HFFc6 (cell line): Measurements from ENCODE around the gene PLA2G7. TPM values are rescaled to one million over a fixed set of nuclear protein-coding genes. Genes with fewer than 3 reads are reported as not detected.
"Not testable (repeated sequence)": the region's sequence is repeated elsewhere in the genome, so short reads cannot be mapped to it uniquely, and the experiment has no call there.

Experiments used
- DNase-seq: peaks from one replicate; pipeline ENCODE4 v3.0.0-alpha.2; 2018
- H3K27ac Mint-ChIP-seq: 2 replicates; pipeline ENCODE4 v1.8.0; 2020; ENCODE audit warnings: mild to moderate bottlenecking, mixed read lengths
- H3K27me3 Mint-ChIP-seq: 2 replicates; pipeline ENCODE4 v1.8.0; 2021; ENCODE audit warnings: mild to moderate bottlenecking, moderate library complexity, mixed read lengths; ENCODE audit not compliant: insufficient read depth
- H3K36me3 Mint-ChIP-seq: 2 replicates; pipeline ENCODE4 v1.8.0; 2021; ENCODE audit warnings: low read depth, mixed read lengths
- H3K4me1 Mint-ChIP-seq: 2 replicates; pipeline ENCODE4 v1.8.0; 2020; ENCODE audit warnings: low read depth, mixed read lengths
- H3K4me3 Mint-ChIP-seq: 2 replicates; pipeline ENCODE4 v1.8.0; 2020; ENCODE audit warnings: mild to moderate bottlenecking, moderate library complexity, mixed read lengths
- H3K9me3 Mint-ChIP-seq: 2 replicates; pipeline ENCODE4 v1.8.0; 2020; ENCODE audit warnings: mild to moderate bottlenecking, mixed read lengths
- CTCF ChIP-seq: fragments of 200-600 bp; sonication (generic); IDR thresholded peaks from 2 replicates; pipeline ENCODE4 v1.5.0; 2021; ENCODE audit warnings: antibody characterized with exemption, mild to moderate bottlenecking
- total RNA-seq, 6 experiments: library from RNA; stranded (reverse); fragmentation: NEBNext Ultra II Directional; extraction: Animal tissue kit (Norgen Biotek cat#: 25700); gene quantifications; 2 replicates in 1 of 6; 3 replicates in 5 of 6; pipeline ENCODE4 v1.2.3, GENCODE V29; 2021

PLA2G7 gene
- total RNA-seq, 6 experiments from 2014 or later: not detected

- H3K9me3 Mint-ChIP-seq: peaks cover 10% of the 10 kb centered on the region
- DNase-seq: no peak
- no peaks in the 10 kb centered on the region for H3K4me1 Mint-ChIP-seq
- H3K27ac Mint-ChIP-seq: no peak overlapping the region
- no peak for TF ChIP-seq CTCF
- no peaks in the 10 kb centered on the region for H3K36me3 Mint-ChIP-seq
- H3K4me3 Mint-ChIP-seq: no peak overlapping the region
- peaks cover 2% of the 10 kb centered on the region; the same call in 1 of the 2 replicates for H3K27me3 Mint-ChIP-seq
Measured at GRCh38 chr6:46776070-46776712, 41.0 kb upstream of the PLA2G7 start.

- not testable (repeated sequence) for H3K27me3 Mint-ChIP-seq, H3K27ac Mint-ChIP-seq, H3K4me3 Mint-ChIP-seq, H3K36me3 Mint-ChIP-seq, DNase-seq, H3K4me1 Mint-ChIP-seq
- peaks cover 14% of the 10 kb centered on the region for H3K9me3 Mint-ChIP-seq
Measured at GRCh38 chr6:46774736-46775135, 39.6 kb upstream of the PLA2G7 start.

GRCh38 chr6:46773201-46773855 lies 38.2 kb upstream of the PLA2G7 start:
- H3K27me3 Mint-ChIP-seq: peaks cover 2% of the 10 kb centered on the region; the same call in 1 of the 2 replicates
- DNase-seq: no peak
- peaks cover 14% of the 10 kb centered on the region for H3K9me3 Mint-ChIP-seq
- H3K4me1 Mint-ChIP-seq: no peaks in the 10 kb centered on the region
- no peak overlapping the region for H3K27ac Mint-ChIP-seq
- no peak overlapping the region for H3K4me3 Mint-ChIP-seq
- no peaks in the 10 kb centered on the region for H3K36me3 Mint-ChIP-seq
- TF ChIP-seq CTCF: no peak

- Mint-ChIP-seq H3K4me3 (no peak overlapping the region), H3K27ac (no peak overlapping the region), H3K36me3 (no peaks in the 10 kb centered on the region), H3K27me3 (peaks cover 2% of the 10 kb centered on the region; the same call in 1 of the 2 replicates), H3K4me1 (no peaks in the 10 kb centered on the region), H3K9me3 (peaks cover 14% of the 10 kb centered on the region)
- no peak for DNase-seq
- no peak for TF ChIP-seq CTCF
Measured at GRCh38 chr6:46772762-46773161, 37.6 kb upstream of the PLA2G7 start.

- no peak for DNase-seq
- peaks cover 2% of the 10 kb centered on the region; the same call in 1 of the 2 replicates for H3K27me3 Mint-ChIP-seq
- H3K4me3 Mint-ChIP-seq: no peak overlapping the region
- TF ChIP-seq CTCF: no peak
- H3K36me3 Mint-ChIP-seq: no peaks in the 10 kb centered on the region
- H3K9me3 Mint-ChIP-seq: peaks cover 14% of the 10 kb centered on the region
- no peak overlapping the region for H3K27ac Mint-ChIP-seq
- no peaks in the 10 kb centered on the region for H3K4me1 Mint-ChIP-seq
Measured at GRCh38 chr6:46772016-46772415, 36.8 kb upstream of the PLA2G7 start.

GRCh38 chr6:46764961-46765360 lies 29.8 kb upstream of the PLA2G7 start:
- Mint-ChIP-seq H3K27ac (no peak overlapping the region), H3K4me3 (no peak overlapping the region), H3K36me3 (no peaks in the 10 kb centered on the region), H3K9me3 (peaks cover 21% of the 10 kb centered on the region; the same call in 1 of the 2 replicates), H3K4me1 (no peaks in the 10 kb centered on the region), H3K27me3 (no peaks in the 10 kb centered on the region; the same call in 1 of the 2 replicates)
- no peak for TF ChIP-seq CTCF
- DNase-seq: no peak

- not testable (repeated sequence) for H3K27ac Mint-ChIP-seq
Measured at GRCh38 chr6:46764280-46764679, 29.1 kb upstream of the PLA2G7 start.

More at GRCh38 chr6:46764280-46764679, 29.1 kb upstream of the PLA2G7 start:
- not testable (repeated sequence) for H3K4me3 Mint-ChIP-seq, H3K4me1 Mint-ChIP-seq, H3K27me3 Mint-ChIP-seq, DNase-seq, H3K36me3 Mint-ChIP-seq
- peaks cover 21% of the 10 kb centered on the region; the same call in 1 of the 2 replicates for H3K9me3 Mint-ChIP-seq
